Measurements from ENCODE around the gene PKNOX2. TPM values are rescaled to one million over a fixed set of nuclear protein-coding genes. Genes with fewer than 3 reads are reported as not detected.

PKNOX2 gene
- total RNA-seq, 3 donors from 2014 or later: 0.38 TPM; not detected in 2

DNA sequence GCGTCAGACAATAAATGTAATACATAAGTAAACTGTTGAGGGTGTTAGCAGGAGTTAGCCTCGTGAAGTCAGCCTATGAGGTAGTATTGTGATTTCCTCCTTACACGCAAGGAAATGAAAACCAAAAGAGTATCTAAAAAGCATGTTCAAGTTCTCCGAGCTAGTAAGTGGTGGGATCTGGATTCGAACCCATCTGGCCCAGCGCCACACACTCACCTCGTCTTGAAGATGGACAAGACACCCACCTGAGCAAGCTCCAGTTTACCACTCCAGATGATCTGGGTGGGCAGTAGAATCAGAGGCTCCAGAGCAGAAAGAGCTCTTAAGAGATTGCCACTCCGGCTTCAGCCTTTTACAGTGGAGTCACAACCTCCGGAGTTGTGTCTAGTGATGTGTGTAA, 140.3 kb downstream of the PKNOX2 start:
- Mint-ChIP-seq H3K36me3 (ENCODE audit: insufficient read depth) (no peaks in the 10 kb centered on the region), H3K27me3 (ENCODE audit: low read depth) (peaks cover 5% of the 10 kb centered on the region), H3K9me3 (no peaks in the 10 kb centered on the region), H3K4me1 (ENCODE audit: low read depth) (no peaks in the 10 kb centered on the region), H3K4me3 (no peak overlapping the region)
- ATAC-seq: no peak
- DNase-seq: no peak

DNA sequence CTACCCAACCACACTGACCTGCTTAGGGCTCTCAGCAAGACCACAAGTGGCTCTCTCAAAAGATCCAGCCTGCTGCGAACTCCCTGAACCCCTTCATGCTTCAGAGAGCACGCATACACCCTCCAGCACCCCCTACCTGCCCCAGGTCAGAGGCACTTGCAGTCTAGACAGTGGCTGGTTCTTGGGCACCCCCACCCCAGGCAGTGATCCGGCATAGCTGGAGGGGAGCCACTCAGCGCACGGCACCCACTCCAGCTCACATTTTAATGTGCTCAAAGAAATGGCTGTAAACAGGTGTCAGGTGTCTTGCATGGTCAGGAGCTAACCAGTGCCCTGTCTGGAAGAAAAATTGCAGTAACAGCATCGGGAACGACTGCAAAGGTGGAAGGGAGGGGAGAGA, 140.8 kb downstream of the PKNOX2 start:
- Mint-ChIP-seq H3K9me3 (no peaks in the 10 kb centered on the region), H3K4me3 (no peak overlapping the region), H3K4me1 (ENCODE audit: low read depth) (no peaks in the 10 kb centered on the region), H3K27me3 (ENCODE audit: low read depth) (peaks cover 5% of the 10 kb centered on the region), H3K36me3 (ENCODE audit: insufficient read depth) (no peaks in the 10 kb centered on the region)
- ATAC-seq: no peak
- no peak for DNase-seq

DNA sequence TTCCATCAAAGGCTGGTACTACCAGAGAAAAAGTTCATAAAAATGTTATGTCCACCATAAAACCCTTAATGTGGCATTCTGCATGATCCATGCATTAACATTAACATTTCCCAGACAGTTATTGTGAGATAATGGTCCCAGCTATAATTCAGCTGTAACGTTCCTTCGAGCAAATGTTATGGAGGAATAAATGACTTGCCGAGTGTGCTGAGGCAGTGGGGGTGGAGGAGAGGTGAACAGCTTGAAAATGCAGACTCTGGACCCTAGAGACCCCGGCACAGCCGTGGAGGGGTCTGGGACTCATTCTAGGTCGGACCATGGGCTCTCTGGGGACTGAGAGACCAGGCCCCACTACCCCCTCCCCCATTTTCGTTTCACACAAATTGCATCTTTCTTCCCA, 141.9 kb downstream of the PKNOX2 start:
- Mint-ChIP-seq H3K27me3 (ENCODE audit: low read depth) (peaks cover 5% of the 10 kb centered on the region), H3K4me3 (no peak overlapping the region), H3K36me3 (ENCODE audit: insufficient read depth) (no peaks in the 10 kb centered on the region), H3K9me3 (no peaks in the 10 kb centered on the region), H3K4me1 (ENCODE audit: low read depth) (no peaks in the 10 kb centered on the region)
- DNase-seq (no peak), ATAC-seq (no peak)

DNA sequence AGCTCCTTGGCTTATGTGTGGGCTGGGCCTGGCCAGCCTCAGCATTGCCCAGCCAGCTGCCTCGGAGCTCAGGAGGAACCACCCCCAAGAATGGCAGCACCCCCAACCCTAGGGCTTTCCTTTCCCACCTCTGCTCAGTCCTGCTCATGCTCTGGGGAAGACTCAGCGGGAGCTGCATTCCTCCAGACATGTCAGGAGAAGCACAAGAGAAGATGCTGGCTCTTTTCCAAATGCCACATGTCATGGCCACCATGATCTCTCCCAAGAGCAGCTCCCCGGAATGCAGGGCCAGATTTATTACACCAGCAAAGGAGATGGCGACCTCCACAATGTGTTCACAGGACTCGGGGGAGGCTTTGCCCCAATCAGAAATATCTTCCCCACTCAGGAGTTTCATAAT, 143.7 kb downstream of the PKNOX2 start:
- ATAC-seq (no peak), DNase-seq (no peak)
- H3K4me1 Mint-ChIP-seq (ENCODE audit: low read depth): no peaks in the 10 kb centered on the region
- peaks cover 15% of the 10 kb centered on the region for H3K27me3 Mint-ChIP-seq (ENCODE audit: low read depth)
- no peaks in the 10 kb centered on the region for H3K36me3 Mint-ChIP-seq (ENCODE audit: insufficient read depth)
- H3K9me3 Mint-ChIP-seq: no peaks in the 10 kb centered on the region
- H3K4me3 Mint-ChIP-seq: no peak overlapping the region

DNA sequence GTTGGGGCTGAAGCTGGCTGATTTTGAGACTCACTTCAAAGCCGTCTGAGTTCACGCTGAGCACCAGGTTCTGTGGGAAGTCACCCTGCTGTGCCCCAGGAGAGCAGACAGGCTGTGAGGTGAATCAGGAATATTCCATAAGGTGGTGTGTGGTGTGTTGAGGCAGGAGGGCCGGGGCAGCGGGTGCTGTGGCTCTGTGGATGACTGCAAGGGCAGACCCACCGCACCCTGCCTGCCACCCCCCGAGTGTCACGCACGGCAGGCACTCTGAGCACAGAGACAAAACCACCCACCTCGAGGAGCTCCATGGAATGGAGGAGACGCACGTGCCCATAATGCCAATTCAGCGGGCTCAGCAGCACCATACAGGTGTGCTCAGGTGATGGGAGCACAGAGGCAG, 147.8 kb downstream of the PKNOX2 start:
- Mint-ChIP-seq H3K27me3 (ENCODE audit: low read depth) (peaks cover 16% of the 10 kb centered on the region), H3K4me1 (ENCODE audit: low read depth) (no peaks in the 10 kb centered on the region), H3K9me3 (no peaks in the 10 kb centered on the region), H3K36me3 (ENCODE audit: insufficient read depth) (no peaks in the 10 kb centered on the region), H3K4me3 (no peak overlapping the region)
- DNase-seq (no peak), ATAC-seq (no peak)

DNA sequence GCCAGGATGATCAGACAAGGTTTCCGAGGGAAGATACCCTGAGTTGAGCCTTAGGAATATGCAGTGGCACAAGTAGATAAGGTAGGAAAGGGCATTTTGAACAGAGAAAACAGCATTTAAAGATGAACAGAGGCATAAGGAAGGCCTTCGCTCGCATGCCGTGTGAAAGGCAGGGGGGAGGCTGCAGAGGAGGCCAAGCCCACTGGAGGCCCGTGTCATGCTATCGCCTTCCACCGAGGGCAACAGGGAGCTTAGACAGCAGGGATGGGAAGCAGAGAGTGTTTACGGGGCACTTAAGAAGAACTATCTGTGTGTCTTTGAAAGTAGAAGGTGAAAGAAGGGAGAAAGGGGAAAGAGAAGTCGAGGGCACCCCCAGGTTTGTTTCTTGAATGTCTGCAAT, 148.3 kb downstream of the PKNOX2 start:
- no peak overlapping the region for H3K4me3 Mint-ChIP-seq
- ATAC-seq (no peak), DNase-seq (no peak)
- H3K27me3 Mint-ChIP-seq (ENCODE audit: low read depth): peaks cover 16% of the 10 kb centered on the region
- no peaks in the 10 kb centered on the region for H3K4me1 Mint-ChIP-seq (ENCODE audit: low read depth)
- H3K36me3 Mint-ChIP-seq (ENCODE audit: insufficient read depth): no peaks in the 10 kb centered on the region
- no peaks in the 10 kb centered on the region for H3K9me3 Mint-ChIP-seq

DNA sequence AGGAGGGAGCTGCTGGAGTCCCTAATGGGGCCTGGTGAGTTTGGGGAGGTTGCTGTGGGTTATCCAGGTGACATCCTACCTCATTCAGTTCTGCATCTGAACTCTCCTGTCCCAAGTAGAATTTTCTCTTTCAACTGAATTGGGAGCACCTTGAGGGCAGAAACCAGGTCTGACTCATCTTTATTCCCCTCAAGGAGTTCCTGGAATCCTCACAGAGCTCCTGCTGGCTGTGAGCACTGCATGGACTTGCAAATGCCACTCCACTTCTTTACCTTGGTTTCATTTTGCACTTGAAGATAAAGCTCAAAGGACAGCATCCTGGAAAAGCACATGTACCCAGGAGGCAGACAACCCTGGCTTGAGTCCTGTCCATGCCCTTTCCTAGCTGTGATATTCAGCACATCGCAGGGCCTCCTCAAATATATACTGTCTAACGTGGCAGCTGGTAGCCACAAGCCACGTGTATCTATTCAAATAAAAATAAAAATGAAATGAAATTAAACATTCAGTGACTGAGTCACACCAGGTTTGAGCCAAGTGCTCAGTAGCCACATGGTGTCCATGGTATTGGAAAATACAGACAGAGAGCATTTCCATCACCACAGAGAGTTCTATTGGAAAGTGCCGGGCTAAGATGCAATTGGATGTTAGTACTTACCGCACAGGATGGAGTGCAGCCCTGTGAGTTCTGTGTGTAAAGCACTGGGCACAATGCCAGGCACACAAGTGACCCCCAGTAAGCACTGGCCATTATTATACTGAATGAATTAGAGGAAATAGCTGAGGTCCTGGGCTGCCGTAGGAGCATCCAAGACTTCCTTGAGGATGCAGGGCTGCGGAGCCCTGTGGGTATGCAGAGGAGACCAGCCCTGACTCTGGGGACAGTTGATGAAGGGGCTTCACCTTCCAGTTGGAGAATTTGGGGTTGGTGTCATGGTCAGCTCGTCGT, 149.0 kb downstream of the PKNOX2 start:
- no peak for ATAC-seq
- no peak for DNase-seq
- Mint-ChIP-seq H3K4me3 (no peak overlapping the region), H3K4me1 (ENCODE audit: low read depth) (no peaks in the 10 kb centered on the region), H3K27me3 (ENCODE audit: low read depth) (peaks cover 16% of the 10 kb centered on the region), H3K36me3 (ENCODE audit: insufficient read depth) (no peaks in the 10 kb centered on the region), H3K9me3 (no peaks in the 10 kb centered on the region)

DNA sequence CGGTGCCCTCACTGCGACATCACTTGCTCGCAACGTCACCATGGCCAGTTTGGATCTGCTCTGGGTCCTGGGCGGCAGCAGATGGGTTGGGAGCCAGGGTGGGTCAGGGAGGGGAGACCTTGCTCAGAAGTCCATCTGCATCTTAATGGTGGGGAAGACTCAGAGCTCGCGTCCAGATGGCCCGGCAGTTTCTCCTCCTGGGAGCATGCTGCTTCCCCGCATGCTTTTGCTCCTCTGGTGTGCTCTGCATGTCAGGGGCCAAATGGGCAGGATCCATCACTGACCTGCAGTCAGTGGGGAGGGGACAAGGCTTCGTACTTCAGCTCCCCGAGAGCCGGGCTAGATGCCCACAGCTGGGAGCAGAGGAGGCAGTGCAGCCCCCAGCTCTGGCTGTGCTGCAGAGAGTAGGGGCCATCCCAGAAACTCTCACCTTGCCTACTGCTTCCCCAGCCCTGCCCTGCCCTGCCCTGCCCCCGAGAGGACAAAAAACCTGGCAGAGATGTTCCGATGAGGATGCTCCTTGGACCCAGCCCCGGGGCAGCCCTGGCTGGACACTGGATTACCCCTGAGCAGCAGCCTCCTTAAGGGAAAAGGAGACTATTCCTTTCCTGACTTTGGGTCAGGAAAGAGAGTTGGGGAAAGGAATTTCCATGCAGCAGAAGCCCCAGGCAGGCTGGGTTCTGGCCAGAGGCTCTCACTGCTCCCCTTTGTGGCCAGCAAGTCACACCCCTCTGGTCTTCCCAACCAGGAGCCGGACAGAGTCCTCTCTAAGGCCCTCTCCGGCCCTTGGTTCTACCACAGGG, 149.9 kb downstream of the PKNOX2 start:
- ATAC-seq (no peak), DNase-seq (no peak)
- H3K27me3 Mint-ChIP-seq (ENCODE audit: low read depth): peaks cover 16% of the 10 kb centered on the region
- H3K9me3 Mint-ChIP-seq: no peaks in the 10 kb centered on the region
- no peaks in the 10 kb centered on the region for H3K4me1 Mint-ChIP-seq (ENCODE audit: low read depth)
- no peak overlapping the region for H3K4me3 Mint-ChIP-seq
- no peaks in the 10 kb centered on the region for H3K36me3 Mint-ChIP-seq (ENCODE audit: insufficient read depth)

DNA sequence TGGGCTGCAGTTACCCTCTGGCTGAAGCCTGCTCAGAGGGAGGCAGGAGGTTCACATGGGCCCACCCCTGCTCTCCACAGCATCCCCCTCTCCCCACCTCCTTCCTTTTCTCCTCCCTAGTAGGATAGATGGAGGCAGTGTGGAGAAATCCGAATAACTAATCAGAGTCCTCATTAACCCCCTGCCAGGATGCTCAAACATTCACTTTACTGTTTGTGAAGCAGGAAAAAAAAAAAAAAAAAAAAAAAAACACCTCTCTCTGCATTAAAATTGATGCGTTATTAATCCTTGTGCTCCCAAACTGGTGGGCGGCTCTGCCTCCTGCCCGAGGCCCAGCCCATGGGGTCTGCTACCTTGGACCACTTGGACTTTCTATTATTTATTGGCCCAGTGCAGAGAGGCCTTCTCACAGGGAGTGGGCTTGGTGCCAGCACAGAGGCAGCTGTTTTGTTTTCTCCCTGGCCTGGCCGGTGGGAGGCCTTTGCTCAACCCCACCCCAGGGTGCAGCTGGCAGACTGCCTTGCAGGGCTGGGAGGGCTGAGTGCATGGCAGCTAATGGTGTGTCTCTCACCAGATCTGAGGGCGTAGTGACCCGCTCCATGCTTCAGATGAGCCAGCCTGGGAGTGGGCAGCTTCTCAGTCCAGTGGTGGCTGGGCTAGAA, 150.7 kb downstream of the PKNOX2 start:
- no peak for DNase-seq
- no peaks in the 10 kb centered on the region for H3K9me3 Mint-ChIP-seq
- H3K27me3 Mint-ChIP-seq (ENCODE audit: low read depth): peaks cover 16% of the 10 kb centered on the region
- no peaks in the 10 kb centered on the region for H3K36me3 Mint-ChIP-seq (ENCODE audit: insufficient read depth)
- no peak for ATAC-seq
- no peaks in the 10 kb centered on the region for H3K4me1 Mint-ChIP-seq (ENCODE audit: low read depth)
- H3K4me3 Mint-ChIP-seq: no peak overlapping the region

DNA sequence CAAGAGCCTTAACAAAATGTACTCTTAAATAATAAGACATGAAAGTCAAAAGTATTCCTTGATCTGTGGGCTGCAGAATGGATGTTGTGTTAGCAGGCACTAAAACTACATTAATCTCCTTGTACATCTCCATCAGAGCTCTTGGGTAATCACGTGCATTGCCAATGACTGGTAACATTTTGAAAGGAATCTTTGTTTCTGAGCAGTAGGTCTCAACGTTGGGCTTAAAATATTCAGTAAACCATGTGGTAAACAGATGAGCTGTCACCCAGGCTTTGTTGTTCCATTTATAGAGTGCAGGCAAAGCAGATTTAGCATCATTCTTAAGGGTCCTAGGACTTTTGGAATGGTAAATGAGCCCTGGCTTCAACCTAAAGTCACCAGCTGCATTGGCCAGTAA, 152.9 kb downstream of the PKNOX2 start:
- H3K4me1 Mint-ChIP-seq (ENCODE audit: low read depth): no peaks in the 10 kb centered on the region
- DNase-seq (no peak), ATAC-seq (no peak)
- no peaks in the 10 kb centered on the region for H3K36me3 Mint-ChIP-seq (ENCODE audit: insufficient read depth)
- H3K4me3 Mint-ChIP-seq: no peak overlapping the region
- no peaks in the 10 kb centered on the region for H3K9me3 Mint-ChIP-seq
- peaks cover 16% of the 10 kb centered on the region for H3K27me3 Mint-ChIP-seq (ENCODE audit: low read depth)

DNA sequence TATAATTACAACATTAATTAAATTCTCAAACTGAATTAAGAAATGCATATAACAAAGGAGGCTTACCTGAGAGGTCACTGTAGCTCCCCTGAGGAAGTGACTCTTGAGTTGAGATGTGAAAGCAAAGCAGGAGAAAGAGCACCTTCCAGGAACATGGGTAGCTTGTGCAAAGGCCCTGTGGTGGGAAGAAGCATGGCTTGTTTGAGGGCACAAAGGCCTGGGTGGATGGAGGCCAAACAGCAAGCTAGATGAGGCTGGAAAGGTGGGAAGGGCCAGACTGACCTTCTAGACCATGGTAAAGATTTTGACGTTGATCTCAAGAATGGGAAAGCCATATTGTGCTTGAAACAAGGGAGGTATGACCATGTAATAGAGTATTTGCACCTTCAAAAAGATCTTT, 155.1 kb downstream of the PKNOX2 start:
- no peak for ATAC-seq
- Mint-ChIP-seq H3K4me1 (ENCODE audit: low read depth) (no peaks in the 10 kb centered on the region), H3K9me3 (no peaks in the 10 kb centered on the region), H3K27me3 (ENCODE audit: low read depth) (peaks cover 11% of the 10 kb centered on the region), H3K36me3 (ENCODE audit: insufficient read depth) (no peaks in the 10 kb centered on the region), H3K4me3 (no peak overlapping the region)
- DNase-seq: no peak

DNA sequence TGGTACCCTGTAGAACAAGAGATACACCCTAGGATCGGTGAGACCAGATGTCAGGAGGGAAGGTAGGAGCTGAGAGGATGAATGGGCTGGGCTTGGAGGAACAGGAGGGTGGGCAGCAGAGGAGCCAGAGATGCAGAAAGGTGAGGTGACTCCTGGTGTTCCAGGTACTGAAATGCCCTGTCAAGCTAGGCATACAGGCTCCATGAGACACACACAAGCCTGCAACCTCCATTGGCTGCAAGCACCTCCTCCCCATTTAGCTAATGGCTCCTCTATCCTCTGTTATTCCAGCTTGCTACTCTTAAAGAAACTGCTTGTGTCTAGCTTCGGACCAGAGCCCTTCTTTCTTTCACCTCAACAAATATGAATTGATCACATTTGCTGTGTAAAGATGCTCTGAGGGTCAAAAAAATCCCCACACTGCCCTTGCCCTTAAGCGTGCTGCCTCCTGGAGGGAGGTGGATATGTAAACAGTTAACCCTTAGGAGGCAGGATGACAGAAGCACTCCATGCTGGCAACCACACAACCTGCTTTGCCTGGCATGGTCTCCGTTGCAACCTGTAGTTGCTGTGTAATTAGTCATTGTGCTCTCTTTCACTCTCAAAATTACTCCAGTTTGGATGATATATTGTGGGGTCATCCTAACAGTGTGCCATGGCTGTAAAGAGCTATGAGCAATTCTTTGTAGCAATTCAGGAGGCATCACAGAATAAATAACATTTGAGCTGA, 156.0 kb downstream of the PKNOX2 start:
- Mint-ChIP-seq H3K36me3 (ENCODE audit: insufficient read depth) (no peaks in the 10 kb centered on the region), H3K27me3 (ENCODE audit: low read depth) (peaks cover 10% of the 10 kb centered on the region), H3K4me3 (no peak overlapping the region), H3K9me3 (no peaks in the 10 kb centered on the region), H3K4me1 (ENCODE audit: low read depth) (no peaks in the 10 kb centered on the region)
- ATAC-seq (no peak), DNase-seq (no peak)

DNA sequence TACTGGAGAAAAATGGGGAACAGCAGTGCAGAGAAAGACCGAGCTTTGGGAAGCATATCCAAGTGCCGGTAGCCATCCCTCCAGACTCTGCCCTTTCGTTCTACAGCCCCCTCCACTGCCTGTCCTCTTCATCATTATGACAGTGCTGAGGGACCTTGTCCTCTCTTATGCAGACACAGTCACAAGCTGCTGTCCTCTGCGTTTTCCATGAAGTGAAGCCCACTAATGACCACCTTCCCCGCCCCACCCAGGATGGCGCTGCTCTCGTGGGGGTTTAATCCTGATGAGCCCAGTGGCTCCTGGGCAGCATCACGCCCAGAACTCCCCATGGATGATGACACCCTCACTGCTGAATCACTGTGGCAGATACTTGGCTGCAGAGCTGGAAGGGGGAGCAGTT, 157.7 kb downstream of the PKNOX2 start:
- no peaks in the 10 kb centered on the region for H3K36me3 Mint-ChIP-seq (ENCODE audit: insufficient read depth)
- ATAC-seq: no peak
- DNase-seq: no peak
- H3K4me1 Mint-ChIP-seq (ENCODE audit: low read depth): no peaks in the 10 kb centered on the region
- peaks cover 10% of the 10 kb centered on the region for H3K27me3 Mint-ChIP-seq (ENCODE audit: low read depth)
- no peak overlapping the region for H3K4me3 Mint-ChIP-seq
- H3K9me3 Mint-ChIP-seq: no peaks in the 10 kb centered on the region

DNA sequence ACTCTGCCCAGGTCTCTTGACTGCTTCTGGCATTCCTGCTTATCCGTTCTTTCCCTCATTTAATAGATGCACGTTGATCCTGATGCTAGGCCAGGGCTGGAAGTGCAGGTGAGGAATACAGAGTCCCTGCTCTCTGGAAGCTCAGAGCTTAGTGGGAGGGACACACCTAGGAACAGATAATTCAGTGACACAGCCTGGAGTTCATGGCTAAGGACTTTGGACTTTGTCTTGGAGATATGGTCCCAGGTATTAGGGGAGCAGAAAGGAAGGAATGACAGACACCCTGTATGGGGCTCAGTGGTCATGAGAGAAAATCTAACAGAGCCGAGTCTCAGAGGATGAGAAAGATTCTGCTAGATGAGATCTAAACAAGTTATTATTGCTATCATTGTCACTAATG, 160.6 kb downstream of the PKNOX2 start:
- Mint-ChIP-seq H3K9me3 (no peaks in the 10 kb centered on the region), H3K36me3 (ENCODE audit: insufficient read depth) (no peaks in the 10 kb centered on the region), H3K4me1 (ENCODE audit: low read depth) (no peaks in the 10 kb centered on the region), H3K27me3 (ENCODE audit: low read depth) (peaks cover 18% of the 10 kb centered on the region), H3K4me3 (no peak overlapping the region)
- DNase-seq: no peak
- ATAC-seq: no peak
